Measurements from ENCODE around the gene PDE4D.

GRCh38 chr5:59745415-59745863 is 148.1 kb downstream of the PDE4D start:
- TF ChIP-seq, protein P1, sequence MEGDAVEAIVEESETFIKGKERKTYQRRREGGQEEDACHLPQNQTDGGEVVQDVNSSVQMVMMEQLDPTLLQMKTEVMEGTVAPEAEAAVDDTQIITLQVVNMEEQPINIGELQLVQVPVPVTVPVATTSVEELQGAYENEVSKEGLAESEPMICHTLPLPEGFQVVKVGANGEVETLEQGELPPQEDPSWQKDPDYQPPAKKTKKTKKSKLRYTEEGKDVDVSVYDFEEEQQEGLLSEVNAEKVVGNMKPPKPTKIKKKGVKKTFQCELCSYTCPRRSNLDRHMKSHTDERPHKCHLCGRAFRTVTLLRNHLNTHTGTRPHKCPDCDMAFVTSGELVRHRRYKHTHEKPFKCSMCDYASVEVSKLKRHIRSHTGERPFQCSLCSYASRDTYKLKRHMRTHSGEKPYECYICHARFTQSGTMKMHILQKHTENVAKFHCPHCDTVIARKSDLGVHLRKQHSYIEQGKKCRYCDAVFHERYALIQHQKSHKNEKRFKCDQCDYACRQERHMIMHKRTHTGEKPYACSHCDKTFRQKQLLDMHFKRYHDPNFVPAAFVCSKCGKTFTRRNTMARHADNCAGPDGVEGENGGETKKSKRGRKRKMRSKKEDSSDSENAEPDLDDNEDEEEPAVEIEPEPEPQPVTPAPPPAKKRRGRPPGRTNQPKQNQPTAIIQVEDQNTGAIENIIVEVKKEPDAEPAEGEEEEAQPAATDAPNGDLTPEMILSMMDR (IDR thresholded peaks at IDR 0.05): no peak
- TF ChIP-seq REST (IDR thresholded peaks at IDR 0.05; ENCODE audit: insufficient read depth in 1 of 2, low read depth in 2 of 2, low read length in 1 of 2): no peak
- no peak for TF ChIP-seq POLR2AphosphoS5 (IDR thresholded peaks at IDR 0.05; ENCODE audit: low read depth, low read length)
- TF ChIP-seq SIN3A (IDR thresholded peaks at IDR 0.05; ENCODE audit: borderline replicate concordance, insufficient read depth, low read depth, low read length): no peak
